Adrenal gland (tissue), 5 donors: Measurements from ENCODE around the gene SULT1A3.

Source experiments
- CTCF ChIP-seq, 6 experiments: fragments of 450-650 bp in 4 of 6; fragments of 200-600 bp in 2 of 6; sonication (generic) in 1 of 6; IDR thresholded peaks; 1 replicate in 5 of 6; 2 replicates in 1 of 6; pipeline versions ENCODE4 v1.5.1 to v1.8.0; 2016 to 2021; ENCODE audit warnings: antibody characterized with exemption in 6 of 6, mild to moderate bottlenecking in 2 of 6, moderate library complexity in 1 of 6
- POLR2A ChIP-seq, 2 donors: fragments of 450-650 bp; IDR thresholded peaks; one replicate each; pipeline ENCODE4 v1.6.1; 2017; ENCODE audit warnings: antibody characterized with exemption in 2 of 2, mild to moderate bottlenecking in 2 of 2, moderate library complexity in 1 of 2
- donor health status: DM: no; HTN: no; CAD: no.

GRCh38 chr16:30152517-30152916, 46.5 kb upstream of the SULT1A3 start:
- no peak for TF ChIP-seq CTCF (IDR thresholded peaks at IDR 0.05)
- no peak for TF ChIP-seq POLR2A (IDR thresholded peaks at IDR 0.05)
